CD4-positive, alpha-beta T cell (primary cell): Measurements from ENCODE around the gene ATIC. TPM values are rescaled to one million over a fixed set of nuclear protein-coding genes. Genes with fewer than 3 reads are reported as not detected.

ENCODE experiments used
- ATAC-seq: fragments of 200-7000 bp; cut with Tn5 transposase; one replicate; pipeline ENCODE4 v1.10.0; 2022; ENCODE audit warnings: mild to moderate bottlenecking; ENCODE audit not compliant: poor library complexity
- CTCF ChIA-PET: fragments of 350-600 bp; sonication (Branson Sonifier 250); formaldehyde crosslinking; loops from one replicate; lab custom pipeline; 2021; ENCODE audit warnings: antibody characterized with exemption, inconsistent platforms; lab: Charles Lee
- POLR2A ChIA-PET: fragments of 350-600 bp; sonication (Branson Sonifier 250); formaldehyde crosslinking; loops from one replicate; lab custom pipeline; 2021; ENCODE audit warnings: antibody characterized with exemption, inconsistent platforms; lab: Charles Lee
- DNase-seq, 14 experiments: peaks; one replicate each; pipeline ENCODE4 v3.0.0-alpha.2; 2013 to 2020; ENCODE audit warnings: mixed read lengths in 2 of 14
- H3K27ac ChIP-seq, 2 donors: one replicate each; pipeline versions ENCODE4 v1.5.1 to v1.7.0; 2013; ENCODE audit warnings: low read length in 2 of 2, low read depth in 1 of 2, mild to moderate bottlenecking in 1 of 2
- H3K27me3 ChIP-seq, 2 experiments: 1 replicate in 1 of 2; 2 replicates in 1 of 2; pipeline versions ENCODE4 v1.6.1 to v1.7.0; 2013; ENCODE audit warnings: low read length in 2 of 2, control low read depth in 1 of 2, mild to moderate bottlenecking in 1 of 2, moderate library complexity in 1 of 2; ENCODE audit not compliant: insufficient read depth in 2 of 2, control insufficient read depth in 1 of 2
- H3K36me3 ChIP-seq: one replicate; pipeline ENCODE4 v1.6.1; 2013; ENCODE audit warnings: low read length, control low read depth; ENCODE audit not compliant: insufficient read depth
- H3K4me1 ChIP-seq: one replicate; pipeline ENCODE4 v1.6.1; 2013; ENCODE audit warnings: low read length, control low read depth; ENCODE audit not compliant: insufficient read depth
- H3K4me3 ChIP-seq: one replicate; pipeline ENCODE4 v1.5.1; 2013; ENCODE audit warnings: mild to moderate bottlenecking, low read length, moderate library complexity
- H3K9me3 ChIP-seq, 2 experiments: 1 replicate in 1 of 2; 2 replicates in 1 of 2; pipeline versions ENCODE4 v1.6.1 to v1.7.0; 2013; ENCODE audit warnings: low read length in 2 of 2, mild to moderate bottlenecking in 2 of 2, control low read depth in 1 of 2, moderate library complexity in 1 of 2; ENCODE audit not compliant: control insufficient read depth in 1 of 2, insufficient read depth in 1 of 2
- H3K27ac Mint-ChIP-seq: one replicate; pipeline ENCODE4 v1.8.0; 2020; ENCODE audit warnings: mixed read lengths
- H3K27me3 Mint-ChIP-seq: one replicate; pipeline ENCODE4 v1.8.0; 2021; ENCODE audit warnings: mixed read lengths
- H3K36me3 Mint-ChIP-seq: one replicate; pipeline ENCODE4 v1.8.0; 2021; ENCODE audit warnings: low read depth, mixed read lengths
- H3K4me1 Mint-ChIP-seq: one replicate; pipeline ENCODE4 v1.8.0; 2021; ENCODE audit warnings: low read depth, mixed read lengths
- H3K4me3 Mint-ChIP-seq: one replicate; pipeline ENCODE4 v1.8.0; 2020; ENCODE audit warnings: mild to moderate bottlenecking, mixed read lengths
- H3K9me3 Mint-ChIP-seq: one replicate; pipeline ENCODE4 v1.8.0; 2020; ENCODE audit warnings: mixed read lengths
- CTCF ChIP-seq: fragments of 200-600 bp; IDR thresholded peaks from one replicate; pipeline ENCODE4 v1.8.0; 2022; ENCODE audit warnings: antibody characterized with exemption, mild to moderate bottlenecking
- intact Hi-C, 2 experiments: fragments of 100-400 bp; cut with DNase I in 1 of 2; cut with micrococcal nuclease in 1 of 2; formaldehyde crosslinking; loops; one replicate each; pipeline versions ENCODE4 v1.15.1 to v1.9.0; 2023 to 2025; cut with DNase I, micrococcal nuclease
- total RNA-seq, 174 experiments: library from RNA in 2 of 174; stranded (reverse) in 2 of 174; gene quantifications; one replicate each; pipeline ENCODE4 v1.2.3 and lab custom pipeline; 2021 to 2026

The ATIC gene
- total RNA-seq, 2 experiments from 2014 or later = 40.5 to 43.3 TPM

GRCh38 chr2:215397632-215398341 is 85.9 kb downstream of the ATIC start:
- Mint-ChIP-seq H3K4me3 (no peak overlapping the region), H3K27me3 (peaks cover 13% of the 10 kb centered on the region), H3K4me1 (no peaks in the 10 kb centered on the region), H3K27ac (no peak overlapping the region), H3K9me3 (no peaks in the 10 kb centered on the region), H3K36me3 (no peaks in the 10 kb centered on the region)
- H3K9me3 ChIP-seq = no peaks in the 10 kb centered on the region
- DNase-seq (no peak), ATAC-seq (no peak)
- ChIA-PET CTCF (interaction anchor here (1.3 kb wide), 1 partner anchor 7 kb away, joined by 3 read pairs; no protein-coding TSS in a partner anchor), POLR2A (no interaction called here)
- no peaks in the 10 kb centered on the region for H3K27me3 ChIP-seq
- intact Hi-C loops = no loop called here
- H3K27ac ChIP-seq = no peak overlapping the region
- H3K36me3 ChIP-seq = no peaks in the 10 kb centered on the region
- no peak for TF ChIP-seq CTCF
- H3K4me1 ChIP-seq = no peaks in the 10 kb centered on the region
- H3K4me3 ChIP-seq = no peak overlapping the region

- Histone ChIP-seq H3K4me3 (no peak overlapping the region), H3K27ac (no peak overlapping the region), H3K27me3 (no peaks in the 10 kb centered on the region), H3K4me1 (no peaks in the 10 kb centered on the region), H3K9me3 (no peaks in the 10 kb centered on the region), H3K36me3 (no peaks in the 10 kb centered on the region)
- ATAC-seq = no peak
- Mint-ChIP-seq H3K27ac (no peak overlapping the region), H3K36me3 (no peaks in the 10 kb centered on the region), H3K4me1 (no peaks in the 10 kb centered on the region), H3K27me3 (peaks cover 13% of the 10 kb centered on the region), H3K4me3 (no peak overlapping the region), H3K9me3 (no peaks in the 10 kb centered on the region)
- ChIA-PET CTCF (no interaction called here), POLR2A (no interaction called here)
- no peak for TF ChIP-seq CTCF
- DNase-seq = no peak
- intact Hi-C loops = no loop called here
These were observed 87.3 kb downstream of the ATIC start for GRCh38 chr2:215399067-215399716.

Other genes with a start within 250 kb of the ATIC start
- gene ABCA12, start 173.4 kb upstream of the ATIC start, total RNA-seq = not detected
- under 1 TPM; 0.41 to 0.61 TPM for gene FN1, start 124.0 kb downstream of the ATIC start, total RNA-seq